H9 (cell line): ENCODE results near the gene CD53. TPM values are rescaled to one million over a fixed set of nuclear protein-coding genes. Genes with fewer than 3 reads are reported as not detected.

Experiments
- DNase-seq: peaks from one replicate; pipeline ENCODE4 v3.0.0-alpha.2; 2017
- H2AFZ ChIP-seq: one replicate; pipeline ENCODE4 v1.6.1; 2013; ENCODE audit warnings: mild to moderate bottlenecking, low read length, control low read depth, moderate library complexity
- H2AK5ac ChIP-seq: 2 replicates; pipeline ENCODE4 v1.6.1; 2013; ENCODE audit warnings: low read length, control low read depth, mixed read lengths; ENCODE audit not compliant: insufficient read length
- H2BK120ac ChIP-seq: one replicate; pipeline ENCODE4 v1.6.1; 2013; ENCODE audit warnings: low read depth, mild to moderate bottlenecking, low read length, control low read depth, inconsistent platforms; ENCODE audit not compliant: poor library complexity, severe bottlenecking
- H2BK12ac ChIP-seq: 2 replicates; pipeline ENCODE4 v1.6.1; 2013; ENCODE audit warnings: low read length, control low read depth, mixed read lengths, low read depth; ENCODE audit not compliant: insufficient read length
- H2BK15ac ChIP-seq: 2 replicates; pipeline ENCODE4 v1.6.1; 2013; ENCODE audit warnings: low read depth, low read length, control low read depth
- H2BK20ac ChIP-seq: one replicate; pipeline ENCODE4 v1.6.1; 2013; ENCODE audit warnings: low read depth, mild to moderate bottlenecking, low read length, control low read depth, inconsistent platforms; ENCODE audit not compliant: poor library complexity, severe bottlenecking
- H2BK5ac ChIP-seq: 2 replicates; pipeline ENCODE4 v1.6.1; 2013; ENCODE audit warnings: low read length, control low read depth, mixed read lengths; ENCODE audit not compliant: insufficient read length
- H3K14ac ChIP-seq: 2 replicates; pipeline ENCODE4 v1.6.1; 2013; ENCODE audit warnings: low read length, control low read depth; ENCODE audit not compliant: insufficient read depth
- H3K18ac ChIP-seq: 2 replicates; pipeline ENCODE4 v1.6.1; 2013; ENCODE audit warnings: low read depth, mild to moderate bottlenecking, mixed read lengths, low read length, control low read depth; ENCODE audit not compliant: insufficient read length
- H3K23ac ChIP-seq: 2 replicates; pipeline ENCODE4 v1.6.1; 2013; ENCODE audit warnings: low read length, control low read depth, mixed read lengths, low read depth; ENCODE audit not compliant: insufficient read length
- H3K23me2 ChIP-seq: 2 replicates; pipeline ENCODE4 v1.6.1; 2013; ENCODE audit warnings: low read depth, mild to moderate bottlenecking, mixed read lengths, low read length, control low read depth; ENCODE audit not compliant: insufficient read length, poor library complexity, severe bottlenecking
- H3K27ac ChIP-seq: 2 replicates; pipeline ENCODE4 v1.5.1; 2013; ENCODE audit warnings: low read length, control low read depth, mixed read lengths, low read depth; ENCODE audit not compliant: insufficient read length
- H3K27me3 ChIP-seq: 2 replicates; pipeline ENCODE4 v1.6.1; 2013; ENCODE audit warnings: low read length, control low read depth, inconsistent platforms; ENCODE audit not compliant: insufficient read depth
- H3K4ac ChIP-seq: 2 replicates; pipeline ENCODE4 v1.6.1; 2013; ENCODE audit warnings: low read depth, mild to moderate bottlenecking, control low read depth, inconsistent platforms, low read length, moderate library complexity
- H3K4me1 ChIP-seq: 2 replicates; pipeline ENCODE4 v1.6.1; 2013; ENCODE audit warnings: low read length, control low read depth, inconsistent platforms; ENCODE audit not compliant: insufficient read depth
- H3K4me2 ChIP-seq: 2 replicates; pipeline ENCODE4 v1.6.1; 2013; ENCODE audit warnings: low read length, control low read depth, mixed read lengths; ENCODE audit not compliant: insufficient read length, insufficient read depth
- H3K56ac ChIP-seq: 2 replicates; pipeline ENCODE4 v1.6.1; 2013; ENCODE audit warnings: low read depth, mild to moderate bottlenecking, mixed read lengths, low read length, control low read depth; ENCODE audit not compliant: insufficient read length
- H3K79me1 ChIP-seq: 2 replicates; pipeline ENCODE4 v1.6.1; 2013; ENCODE audit warnings: low read depth, mild to moderate bottlenecking, moderate library complexity, low read length, control low read depth, inconsistent platforms; ENCODE audit not compliant: insufficient read depth, poor library complexity, severe bottlenecking
- H3K79me2 ChIP-seq: 2 replicates; pipeline ENCODE4 v1.6.1; 2013; ENCODE audit warnings: low read length, control low read depth, inconsistent platforms; ENCODE audit not compliant: insufficient read depth
- H3K9ac ChIP-seq: 2 replicates; pipeline ENCODE4 v1.6.1; 2013; ENCODE audit warnings: low read length, control low read depth, mixed read lengths; ENCODE audit not compliant: insufficient read length; ENCODE audit errors: extremely low read depth
- H3K9me3 ChIP-seq: one replicate; pipeline ENCODE4 v1.6.1; 2013; ENCODE audit warnings: low read depth, low read length, inconsistent platforms; ENCODE audit not compliant: control insufficient read depth
- H3T11ph ChIP-seq: one replicate; pipeline ENCODE4 v1.6.1; 2013; ENCODE audit warnings: mild to moderate bottlenecking, low read length, control low read depth, inconsistent platforms
- H4K20me1 ChIP-seq: one replicate; pipeline ENCODE4 v1.6.1; 2013; ENCODE audit not compliant: control insufficient read depth, insufficient read length, insufficient read depth
- H4K5ac ChIP-seq: 2 replicates; pipeline ENCODE4 v1.6.1; 2013; ENCODE audit warnings: low read depth, mild to moderate bottlenecking, mixed read lengths, low read length, control low read depth; ENCODE audit not compliant: insufficient read length
- H4K8ac ChIP-seq: replicated peaks from 2 replicates; pipeline ENCODE4 v1.6.1; 2013; ENCODE audit warnings: low read length, control low read depth, mixed read lengths, low read depth; ENCODE audit not compliant: insufficient read length
- H4K91ac ChIP-seq: 2 replicates; pipeline ENCODE4 v1.6.1; 2013; ENCODE audit warnings: low read depth, mild to moderate bottlenecking, moderate library complexity, mixed read lengths, low read length, control low read depth; ENCODE audit not compliant: insufficient read length
- H3K27ac Mint-ChIP-seq, 3 experiments: 2 replicates in 2 of 3; 3 replicates in 1 of 3; pipeline ENCODE4 v1.8.0; 2020 to 2021; ENCODE audit warnings: mixed read lengths in 3 of 3, mild to moderate bottlenecking in 1 of 3, moderate library complexity in 1 of 3
- H3K27me3 Mint-ChIP-seq: 2 replicates; pipeline ENCODE4 v1.8.0; 2021; ENCODE audit warnings: low read depth, mild to moderate bottlenecking, moderate library complexity, mixed read lengths
- H3K36me3 Mint-ChIP-seq, 3 experiments: 2 replicates in 2 of 3; 3 replicates in 1 of 3; pipeline ENCODE4 v1.8.0; 2020 to 2021; ENCODE audit warnings: low read depth in 3 of 3, mixed read lengths in 3 of 3; ENCODE audit not compliant: insufficient read depth in 1 of 3
- H3K4me1 Mint-ChIP-seq, 2 experiments: 2 replicates each; pipeline ENCODE4 v1.8.0; 2020; ENCODE audit warnings: mixed read lengths in 2 of 2
- H3K4me3 Mint-ChIP-seq, 2 experiments: 2 replicates in 1 of 2; 3 replicates in 1 of 2; pipeline ENCODE4 v1.8.0; 2020 to 2021; ENCODE audit warnings: mild to moderate bottlenecking in 2 of 2, mixed read lengths in 2 of 2, moderate library complexity in 1 of 2
- H3K9me3 Mint-ChIP-seq, 2 experiments: 2 replicates in 1 of 2; 3 replicates in 1 of 2; pipeline ENCODE4 v1.8.0; 2020; ENCODE audit warnings: mild to moderate bottlenecking in 2 of 2, mixed read lengths in 2 of 2, moderate library complexity in 1 of 2
- CTCF ChIP-seq: fragments of 200-600 bp; sonication (generic); conservative IDR thresholded peaks from 3 replicates; pipeline ENCODE4 v1.8.0; 2021; ENCODE audit warnings: antibody characterized with exemption, mild to moderate bottlenecking
- WGBS: extraction: QIAGEN DNeasy Blood & Tissue Kit; methylation state at CpG from one replicate; pipeline ENCODE4 v1.1.7; 2013; ENCODE audit warnings: missing lambda C conversion rate, low lambda C conversion rate, mixed read lengths; ENCODE audit not compliant: insufficient read length; ENCODE audit errors: extremely low coverage; 5-methylcytosine and 5-hydroxymethylcytosine counted together
- total RNA-seq: library from RNA; stranded (reverse); gene quantifications from 2 replicates; pipeline ENCODE4 v1.2.1, GENCODE V29; 2021

CD53 gene
- total RNA-seq, 1 experiment from 2014 or later, result 0.15 TPM

DNA sequence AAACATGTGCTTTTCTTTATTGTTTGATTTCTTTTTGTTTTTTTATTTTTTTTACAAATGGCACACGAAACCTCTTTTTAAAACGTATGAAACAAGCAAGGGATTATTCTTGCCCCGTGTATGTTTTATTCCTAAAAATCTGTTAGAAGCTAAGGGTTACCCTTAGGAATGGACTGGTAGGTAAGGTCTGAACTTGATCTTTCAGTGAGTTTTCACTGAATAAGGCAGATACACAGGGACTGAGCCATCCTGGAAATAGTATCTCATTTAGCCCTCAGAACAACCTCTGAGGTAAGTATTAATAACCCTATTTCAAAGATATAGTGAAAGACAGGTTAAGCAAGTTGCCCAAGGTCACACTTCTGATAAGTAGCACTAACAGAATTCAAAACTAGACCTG is 6.0 kb downstream of the CD53 start:
- peaks cover 6 to 23% of the 10 kb centered on the region in 2 experiments; a peak in 4 of 5 replicates for H3K9me3 Mint-ChIP-seq
- no peak overlapping the region for H3K4ac ChIP-seq
- H2AK5ac ChIP-seq, result no peak overlapping the region
- H3K9ac ChIP-seq, result no peak overlapping the region
- no peaks in the 10 kb centered on the region for H3K23me2 ChIP-seq
- H2AFZ ChIP-seq, result no peak overlapping the region
- no peak overlapping the region for H4K91ac ChIP-seq
- H3K4me1 Mint-ChIP-seq, result peaks cover 0 to 4% of the 10 kb centered on the region in 2 experiments; a peak in 2 of 4 replicates
- H2BK5ac ChIP-seq, result no peak overlapping the region
- no peaks in the 10 kb centered on the region for H4K20me1 ChIP-seq
- no peak overlapping the region for H3T11ph ChIP-seq
- no peaks in the 10 kb centered on the region for H3K79me2 ChIP-seq
- H3K18ac ChIP-seq, result no peak overlapping the region
- H3K79me1 ChIP-seq, result no peaks in the 10 kb centered on the region
- H3K4me2 ChIP-seq, result no peak overlapping the region
- no peak overlapping the region for H3K23ac ChIP-seq
- no peak overlapping the region for H3K56ac ChIP-seq
- no peak overlapping the region for H3K27ac ChIP-seq
- H3K4me1 ChIP-seq, result no peaks in the 10 kb centered on the region
- no peak overlapping the region for H3K4me3 Mint-ChIP-seq
- H4K8ac ChIP-seq, result no peak overlapping the region
- WGBS, result no CpG with 5 or more reads among the region's 3 CpGs
- no peak overlapping the region for H3K14ac ChIP-seq
- H3K27me3 Mint-ChIP-seq, result peaks cover 6% of the 10 kb centered on the region
- no peak overlapping the region for H3K27ac Mint-ChIP-seq
- H2BK120ac ChIP-seq, result no peak overlapping the region
- no peak overlapping the region for H2BK15ac ChIP-seq
- no peak overlapping the region for H4K5ac ChIP-seq
- no peaks in the 10 kb centered on the region for H3K9me3 ChIP-seq
- no peak overlapping the region for H2BK12ac ChIP-seq
- H3K27me3 ChIP-seq, result no peaks in the 10 kb centered on the region
- H2BK20ac ChIP-seq, result no peak overlapping the region
- no peak for DNase-seq
- no peaks in the 10 kb centered on the region for H3K36me3 Mint-ChIP-seq
- no peak for TF ChIP-seq CTCF
